Large intestine (tissue), 3 donors: ENCODE measurements around the gene SLC1A7. TPM values are rescaled to one million over a fixed set of nuclear protein-coding genes. Genes with fewer than 3 reads are reported as not detected.

ENCODE experiments used
- DNase-seq, 2 donors: peaks; one replicate each; pipeline versions ENCODE4 v3.0.0 to v3.0.0-alpha.2; 2013
- H3K27ac ChIP-seq: one replicate; pipeline ENCODE4 v1.5.1; 2013; ENCODE audit warnings: low read length
- H3K27me3 ChIP-seq: 2 replicates; pipeline ENCODE4 v1.6.1; 2013; ENCODE audit warnings: low read length; ENCODE audit not compliant: control insufficient read depth, insufficient read depth
- H3K36me3 ChIP-seq: 2 replicates; pipeline ENCODE4 v1.6.1; 2013; ENCODE audit warnings: low read length; ENCODE audit not compliant: control insufficient read depth, insufficient read depth
- H3K4me1 ChIP-seq: one replicate; pipeline ENCODE4 v1.6.1; 2013; ENCODE audit warnings: low read length; ENCODE audit not compliant: control insufficient read depth, insufficient read depth
- H3K4me3 ChIP-seq: one replicate; pipeline ENCODE4 v1.5.1; 2013; ENCODE audit warnings: low read length
- H3K9me3 ChIP-seq: one replicate; pipeline ENCODE4 v1.6.1; 2013; ENCODE audit warnings: mild to moderate bottlenecking, low read depth, low read length, moderate library complexity; ENCODE audit not compliant: control insufficient read depth
- WGBS: methylation state at CpG from one replicate; pipeline ENCODE4 v1.1.5; 2013; ENCODE audit warnings: low lambda C conversion rate; ENCODE audit not compliant: insufficient coverage; 5-methylcytosine and 5-hydroxymethylcytosine counted together
- polyA plus RNA-seq: library from polyadenylated mRNA; unstranded; fragments of 120-200 nt; gene quantifications from one replicate; pipeline ENCODE4 v1.2.1, GENCODE V29; 2013

The SLC1A7 gene
- polyA plus RNA-seq, 1 donor: 0.40 TPM

GRCh38 chr1:53180951-53181350, 38.5 kb upstream of the SLC1A7 start:
- Histone ChIP-seq H3K27ac (no peak overlapping the region), H3K36me3 (no peaks in the 10 kb centered on the region), H3K4me3 (no peak overlapping the region), H3K27me3 (no peaks in the 10 kb centered on the region), H3K9me3 (no peaks in the 10 kb centered on the region), H3K4me1 (peaks cover 45% of the 10 kb centered on the region)
- peak in 1 of 2 donors; percentile 25 for DNase-seq
- no CpG with 5 or more reads among the region's 5 CpGs for WGBS

GRCh38 chr1:53180226-53180625, 37.8 kb upstream of the SLC1A7 start:
- Histone ChIP-seq H3K27ac (no peak overlapping the region), H3K9me3 (no peaks in the 10 kb centered on the region), H3K4me1 (peaks cover 48% of the 10 kb centered on the region), H3K36me3 (no peaks in the 10 kb centered on the region), H3K4me3 (no peak overlapping the region), H3K27me3 (no peaks in the 10 kb centered on the region)
- no peak for DNase-seq
- WGBS: no CpG with 5 or more reads among the region's 2 CpGs

- Histone ChIP-seq H3K9me3 (no peaks in the 10 kb centered on the region), H3K27ac (no peak overlapping the region), H3K4me3 (no peak overlapping the region), H3K36me3 (no peaks in the 10 kb centered on the region), H3K4me1 (peaks cover 21% of the 10 kb centered on the region), H3K27me3 (no peaks in the 10 kb centered on the region)
- peak in 1 of 2 donors; percentile 59 for DNase-seq
- WGBS: no CpG with 5 or more reads among the region's 10 CpGs
These were observed 34.2 kb upstream of the SLC1A7 start for GRCh38 chr1:53176452-53177208.

GRCh38 chr1:53174971-53175913, 32.8 kb upstream of the SLC1A7 start:
- no peak for DNase-seq
- no CpG with 5 or more reads among the region's 10 CpGs for WGBS
- no peaks in the 10 kb centered on the region for H3K36me3 ChIP-seq
- no peak overlapping the region for H3K4me3 ChIP-seq
- no peak overlapping the region for H3K27ac ChIP-seq
- peaks cover 18% of the 10 kb centered on the region for H3K4me1 ChIP-seq
- H3K27me3 ChIP-seq: no peaks in the 10 kb centered on the region
- no peaks in the 10 kb centered on the region for H3K9me3 ChIP-seq

- peaks cover 18% of the 10 kb centered on the region for H3K4me1 ChIP-seq
- no peak overlapping the region for H3K4me3 ChIP-seq
- peak in 1 of 2 donors; percentile 46 for DNase-seq
- H3K9me3 ChIP-seq: no peaks in the 10 kb centered on the region
- H3K27ac ChIP-seq: no peak overlapping the region
- H3K36me3 ChIP-seq: no peaks in the 10 kb centered on the region
- 17% methylated on average over 1 of the region's 6 CpGs for WGBS
- H3K27me3 ChIP-seq: no peaks in the 10 kb centered on the region
These were observed 30.1 kb upstream of the SLC1A7 start for GRCh38 chr1:53172426-53173128.

GRCh38 chr1:53166912-53167311, 24.5 kb upstream of the SLC1A7 start:
- no peak for DNase-seq
- Histone ChIP-seq H3K4me1 (peaks cover 22% of the 10 kb centered on the region), H3K27ac (no peak overlapping the region), H3K36me3 (no peaks in the 10 kb centered on the region), H3K9me3 (no peaks in the 10 kb centered on the region), H3K27me3 (no peaks in the 10 kb centered on the region), H3K4me3 (no peak overlapping the region)
- WGBS: 100% methylated on average over 3 of the region's 8 CpGs

GRCh38 chr1:53166366-53166765, 23.9 kb upstream of the SLC1A7 start:
- WGBS: no CpG with 5 or more reads among the region's 6 CpGs
- Histone ChIP-seq H3K4me3 (no peak overlapping the region), H3K4me1 (peaks cover 22% of the 10 kb centered on the region), H3K27me3 (no peaks in the 10 kb centered on the region), H3K36me3 (no peaks in the 10 kb centered on the region), H3K27ac (no peak overlapping the region), H3K9me3 (no peaks in the 10 kb centered on the region)
- no peak for DNase-seq

GRCh38 chr1:53165408-53165961, 23.0 kb upstream of the SLC1A7 start:
- WGBS: no CpG with 5 or more reads among the region's 5 CpGs
- H3K4me1 ChIP-seq: peaks cover 29% of the 10 kb centered on the region
- H3K4me3 ChIP-seq: no peak overlapping the region
- no peaks in the 10 kb centered on the region for H3K36me3 ChIP-seq
- no peaks in the 10 kb centered on the region for H3K9me3 ChIP-seq
- peak; percentile 91 to 96 for DNase-seq
- no peaks in the 10 kb centered on the region for H3K27me3 ChIP-seq
- H3K27ac ChIP-seq: peak overlapping the region; percentile 53

GRCh38 chr1:53163291-53163768, 20.9 kb upstream of the SLC1A7 start:
- Histone ChIP-seq H3K4me3 (no peak overlapping the region), H3K9me3 (no peaks in the 10 kb centered on the region), H3K36me3 (no peaks in the 10 kb centered on the region), H3K4me1 (peaks cover 31% of the 10 kb centered on the region), H3K27me3 (no peaks in the 10 kb centered on the region), H3K27ac (no peak overlapping the region)
- no peak for DNase-seq
- 82% methylated on average over 4 of the region's 10 CpGs for WGBS

- DNase-seq: no peak
- Histone ChIP-seq H3K4me1 (peaks cover 31% of the 10 kb centered on the region), H3K4me3 (no peak overlapping the region), H3K27ac (no peak overlapping the region), H3K27me3 (no peaks in the 10 kb centered on the region), H3K9me3 (no peaks in the 10 kb centered on the region), H3K36me3 (no peaks in the 10 kb centered on the region)
- 0% methylated on average over 1 of the region's 5 CpGs for WGBS
These were observed 20.2 kb upstream of the SLC1A7 start for GRCh38 chr1:53162621-53163020.
